Measurements from ENCODE around the gene MOCOS.
A peak's percentile ranks its signal among the peaks of the same experiment; 100 is the strongest.

The MOCOS gene

GRCh38 chr18:36295880-36296301 lies 108.6 kb downstream of the MOCOS start:
- 0 out of 2 replicates have a peak, but pooled peaks cover 3% of the 10 kb centered on the region for H3K27me3 ChIP-seq (ENCODE audit: insufficient read depth, low read length)
- no peaks in the 10 kb centered on the region for H3K9me2 ChIP-seq (ENCODE audit: low read depth, low read length)
- no peaks in the 10 kb centered on the region for H3F3A ChIP-seq (ENCODE audit: insufficient read depth, low read length)
- H3K27ac ChIP-seq (ENCODE audit: low read depth, low read length, poor library complexity, severe bottlenecking), result no peak overlapping the region
- H3K4me1 ChIP-seq (ENCODE audit: insufficient read depth, low read length, severe bottlenecking), result no peaks in the 10 kb centered on the region
- H3K4me2 ChIP-seq (ENCODE audit: low read length), result no peak overlapping the region
- no peak overlapping the region for H2AFZ ChIP-seq (ENCODE audit: low read length)
- no peaks in the 10 kb centered on the region for H4K20me1 ChIP-seq (ENCODE audit: insufficient read depth, low read length)
- TF ChIP-seq CTCF (IDR thresholded peaks at IDR 0.05; ENCODE audit: low read length) (no peak), EZH2 (IDR thresholded peaks at IDR 0.05; ENCODE audit: borderline replicate concordance, low read length) (no peak)
- no peak overlapping the region for H3K9ac ChIP-seq (ENCODE audit: low read length)
- H3K79me2 ChIP-seq (ENCODE audit: insufficient read depth, low read length), result no peaks in the 10 kb centered on the region
- no peak overlapping the region for H3K4me3 ChIP-seq (ENCODE audit: low read depth, low read length, poor library complexity, severe bottlenecking)
- H3K9me3 ChIP-seq (ENCODE audit: low read length), result no peaks in the 10 kb centered on the region
- no peaks in the 10 kb centered on the region for H3K36me3 ChIP-seq (ENCODE audit: insufficient read depth, low read length)

GRCh38 chr18:36296650-36297416 lies 109.5 kb downstream of the MOCOS start:
- Histone ChIP-seq H3K27ac (ENCODE audit: low read depth, low read length, poor library complexity, severe bottlenecking) (no peak overlapping the region), H3K9me2 (ENCODE audit: low read depth, low read length) (no peaks in the 10 kb centered on the region), H4K20me1 (ENCODE audit: insufficient read depth, low read length) (no peaks in the 10 kb centered on the region), H3K4me1 (ENCODE audit: insufficient read depth, low read length, severe bottlenecking) (no peaks in the 10 kb centered on the region), H3K4me3 (ENCODE audit: low read depth, low read length, poor library complexity, severe bottlenecking) (peak overlapping the region; percentile 29), H3K79me2 (ENCODE audit: insufficient read depth, low read length) (no peaks in the 10 kb centered on the region), H3K27me3 (ENCODE audit: insufficient read depth, low read length) (0 out of 2 replicates have a peak, but pooled peaks cover 3% of the 10 kb centered on the region), H3F3A (ENCODE audit: insufficient read depth, low read length) (no peaks in the 10 kb centered on the region), H3K9ac (ENCODE audit: low read length) (no peak overlapping the region), H2AFZ (ENCODE audit: low read length) (no peak overlapping the region), H3K4me2 (ENCODE audit: low read length) (peak overlapping the region; percentile 34; the same call in 1 of the 2 replicates), H3K36me3 (ENCODE audit: insufficient read depth, low read length) (no peaks in the 10 kb centered on the region), H3K9me3 (ENCODE audit: low read length) (no peaks in the 10 kb centered on the region)
- TF ChIP-seq EZH2 (IDR thresholded peaks at IDR 0.05; ENCODE audit: borderline replicate concordance, low read length), result no peak

- no peaks in the 10 kb centered on the region for H3K36me3 ChIP-seq (ENCODE audit: insufficient read depth, low read length)
- peak within 1 kb of the TSS; percentile 55 for H3K4me3 ChIP-seq (ENCODE audit: low read depth, low read length, poor library complexity, severe bottlenecking)
- H3K4me2 ChIP-seq (ENCODE audit: low read length), result peak within 1 kb of the TSS; percentile 66
- no peak within 1 kb of the TSS; the same call in 1 of the 2 replicates for H3K9ac ChIP-seq (ENCODE audit: low read length)
- H3K27me3 ChIP-seq (ENCODE audit: insufficient read depth, low read length), result 0 out of 2 replicates have a peak, but pooled peaks cover 3% of the 10 kb centered on the region
- H3K9me2 ChIP-seq (ENCODE audit: low read depth, low read length), result no peaks in the 10 kb centered on the region
- TF ChIP-seq CTCF (IDR thresholded peaks at IDR 0.05; ENCODE audit: low read length) (no peak), EZH2 (IDR thresholded peaks at IDR 0.05; ENCODE audit: borderline replicate concordance, low read length) (no peak)
- H4K20me1 ChIP-seq (ENCODE audit: insufficient read depth, low read length), result no peaks in the 10 kb centered on the region
- no peaks in the 10 kb centered on the region for H3F3A ChIP-seq (ENCODE audit: insufficient read depth, low read length)
- H3K4me1 ChIP-seq (ENCODE audit: insufficient read depth, low read length, severe bottlenecking), result no peaks in the 10 kb centered on the region
- H3K9me3 ChIP-seq (ENCODE audit: low read length), result no peaks in the 10 kb centered on the region
- no peak within 1 kb of the TSS for H3K27ac ChIP-seq (ENCODE audit: low read depth, low read length, poor library complexity, severe bottlenecking)
- H2AFZ ChIP-seq (ENCODE audit: low read length), result no peak within 1 kb of the TSS
- no peaks in the 10 kb centered on the region for H3K79me2 ChIP-seq (ENCODE audit: insufficient read depth, low read length)
Observed at GRCh38 chr18:36297417-36298125, 110.3 kb downstream of the MOCOS start, which contains the start of gene FHOD3. FHOD3 (plus strand) TSS chr18:36297713; CDS start chr18:36297836, 123 bp downstream.

Measured in OCI-LY1 (cell line).